Ecto neural progenitor cell (in vitro differentiated cells): ENCODE measurements around the gene AHCYL1.

Experiments
- DNase-seq: peaks from one replicate; pipeline ENCODE4 v3.0.0-alpha.2; 2018; ENCODE audit warnings: low spot score

Gene AHCYL1

GRCh38 chr1:109976762-109977161 lies 7.8 kb upstream of the AHCYL1 start:
- DNase-seq: no peak

- DNase-seq: no peak
Measured at GRCh38 chr1:109977225-109977624, 7.3 kb upstream of the AHCYL1 start.

- DNase-seq: no peak
Measured at GRCh38 chr1:109977657-109978378, 6.7 kb upstream of the AHCYL1 start.

- DNase-seq: no peak
Measured at GRCh38 chr1:109978761-109979488, 5.6 kb upstream of the AHCYL1 start.

- DNase-seq: no peak
Measured at GRCh38 chr1:109979489-109980091, 5.0 kb upstream of the AHCYL1 start.

GRCh38 chr1:109980324-109981003 lies 4.1 kb upstream of the AHCYL1 start:
- no peak for DNase-seq

GRCh38 chr1:109981004-109981335 lies 3.6 kb upstream of the AHCYL1 start:
- DNase-seq: no peak

GRCh38 chr1:109983380-109984189 lies 980 bp upstream of the AHCYL1 start:
- no peak for DNase-seq

- DNase-seq: no peak
Measured at GRCh38 chr1:109984190-109984455, 442 bp upstream of the AHCYL1 start.

GRCh38 chr1:109985247-109986053 lies 885 bp downstream of the AHCYL1 start:
- DNase-seq: no peak

- no peak for DNase-seq
Measured at GRCh38 chr1:109986054-109986444, 1.5 kb downstream of the AHCYL1 start.

GRCh38 chr1:109988349-109988914 lies 3.9 kb downstream of the AHCYL1 start:
- no peak for DNase-seq

- DNase-seq: no peak
Measured at GRCh38 chr1:109989506-109990301, 5.1 kb downstream of the AHCYL1 start.

- no peak for DNase-seq
Measured at GRCh38 chr1:109990302-109990653, 5.7 kb downstream of the AHCYL1 start.

GRCh38 chr1:109991400-109991925 lies 6.9 kb downstream of the AHCYL1 start:
- no peak for DNase-seq

- no peak for DNase-seq
Measured at GRCh38 chr1:109993885-109994284, 9.3 kb downstream of the AHCYL1 start.

- no peak for DNase-seq
Measured at GRCh38 chr1:109994654-109995053, 10.1 kb downstream of the AHCYL1 start.

- DNase-seq: no peak
Measured at GRCh38 chr1:109995536-109995935, 11.0 kb downstream of the AHCYL1 start.

GRCh38 chr1:109996476-109996875 lies 11.9 kb downstream of the AHCYL1 start:
- no peak for DNase-seq
